Activated CD4-positive, alpha-beta T cell treated with anti-CD3 and anti-CD28 coated beads for 4 hours (primary cell): ENCODE results near the gene BICDL2.
"Not testable (repeated sequence)": the region's sequence is repeated elsewhere in the genome, so short reads cannot be mapped to it uniquely, and the experiment has no call there.

Source experiments
- DNase-seq, 2 donors: peaks; one replicate each; pipeline ENCODE4 v3.0.0-alpha.2; 2020

Gene BICDL2

DNA sequence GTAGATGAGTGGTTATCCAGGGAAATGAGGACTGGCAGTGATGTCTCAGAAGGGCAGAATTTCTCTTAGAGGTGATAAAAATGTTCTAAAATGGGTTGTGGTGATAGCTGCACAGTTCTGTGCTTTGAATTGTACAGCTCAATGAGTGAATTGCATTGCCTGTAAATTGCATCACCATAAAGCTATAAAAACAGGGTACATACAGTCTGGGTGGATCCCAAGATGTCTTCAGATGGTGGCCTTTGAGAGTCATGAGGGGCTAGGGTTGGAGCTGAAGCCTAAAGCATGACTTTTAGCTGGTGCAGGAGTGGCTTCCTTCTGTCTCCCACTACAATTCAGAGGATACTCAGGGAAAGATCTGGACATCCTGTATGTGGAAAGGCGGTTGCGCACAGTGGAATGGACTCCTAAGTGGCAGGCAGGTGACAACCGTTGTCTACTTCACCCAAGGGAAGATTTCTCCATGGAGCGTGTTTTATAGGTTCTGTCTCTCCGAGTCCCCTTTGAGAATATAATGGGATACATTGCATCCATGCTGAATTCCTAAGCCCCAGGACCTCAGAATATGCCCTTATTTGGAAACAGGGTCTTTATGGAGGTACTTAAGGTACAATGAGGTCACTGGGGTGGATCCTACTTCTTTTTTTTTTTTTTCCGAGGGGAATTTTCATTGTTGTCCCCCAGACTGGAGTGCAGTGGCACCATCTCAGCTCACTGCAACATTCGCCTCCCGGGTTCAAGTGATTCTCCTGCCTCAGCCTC, 27.1 kb upstream of the BICDL2 start:
- DNase-seq: no peak

DNA sequence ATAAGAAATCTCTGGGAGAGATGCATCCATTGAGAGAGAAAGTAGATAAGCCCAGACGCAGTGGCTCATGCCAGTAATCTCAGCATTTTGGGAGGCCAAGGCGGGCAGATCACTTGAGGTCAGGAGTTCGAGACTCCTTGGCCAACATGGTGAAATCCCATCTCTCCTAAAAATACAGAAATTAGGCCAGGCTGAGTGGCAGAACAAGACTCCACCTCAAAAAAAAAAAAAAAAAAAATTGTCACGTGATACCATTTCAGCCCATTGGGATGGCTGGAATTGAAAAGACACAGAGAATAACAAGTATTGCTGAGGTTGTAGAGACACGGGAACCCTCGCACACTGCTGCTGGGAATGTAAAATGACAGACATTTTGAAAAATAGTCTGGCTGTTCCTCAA, 25.8 kb upstream of the BICDL2 start:
- no peak for DNase-seq

DNA sequence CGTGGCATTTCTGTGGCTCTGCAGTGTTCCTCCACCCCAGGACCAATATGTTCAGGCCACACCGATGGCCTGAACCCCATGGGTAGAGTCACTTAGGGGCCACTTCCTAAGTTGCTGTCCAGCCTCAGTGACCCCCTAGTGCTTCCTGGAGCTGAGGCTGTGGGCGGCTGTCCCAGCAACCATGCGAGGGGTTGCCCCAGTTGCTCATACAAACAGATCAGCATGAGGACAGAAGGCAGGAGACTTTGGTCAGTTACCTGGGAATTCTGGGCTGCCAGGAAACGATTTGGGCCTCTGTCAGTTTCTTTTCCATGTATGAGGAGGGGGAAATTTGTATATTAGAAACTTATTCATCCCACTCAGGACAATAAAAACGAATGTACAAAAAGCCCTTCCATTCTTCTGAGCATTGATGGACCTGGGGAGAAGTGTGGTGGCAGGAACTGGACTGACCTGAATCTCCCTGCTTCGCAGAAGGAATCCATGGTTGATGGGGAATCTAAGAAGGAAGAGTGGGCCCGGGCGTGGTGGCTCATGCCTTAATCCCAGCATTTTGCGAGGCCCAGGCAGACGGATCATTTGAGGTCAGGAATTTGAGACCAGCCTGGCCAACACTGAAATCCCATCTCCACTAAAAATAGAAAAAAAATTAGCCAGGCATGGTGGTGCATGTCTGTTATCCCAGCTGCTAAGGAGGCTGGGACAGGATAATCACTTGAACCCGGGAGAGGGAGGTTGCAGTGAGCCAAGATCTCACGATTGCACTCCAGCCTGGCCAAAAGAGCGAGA, 23.8 kb upstream of the BICDL2 start:
- DNase-seq: no peak

DNA sequence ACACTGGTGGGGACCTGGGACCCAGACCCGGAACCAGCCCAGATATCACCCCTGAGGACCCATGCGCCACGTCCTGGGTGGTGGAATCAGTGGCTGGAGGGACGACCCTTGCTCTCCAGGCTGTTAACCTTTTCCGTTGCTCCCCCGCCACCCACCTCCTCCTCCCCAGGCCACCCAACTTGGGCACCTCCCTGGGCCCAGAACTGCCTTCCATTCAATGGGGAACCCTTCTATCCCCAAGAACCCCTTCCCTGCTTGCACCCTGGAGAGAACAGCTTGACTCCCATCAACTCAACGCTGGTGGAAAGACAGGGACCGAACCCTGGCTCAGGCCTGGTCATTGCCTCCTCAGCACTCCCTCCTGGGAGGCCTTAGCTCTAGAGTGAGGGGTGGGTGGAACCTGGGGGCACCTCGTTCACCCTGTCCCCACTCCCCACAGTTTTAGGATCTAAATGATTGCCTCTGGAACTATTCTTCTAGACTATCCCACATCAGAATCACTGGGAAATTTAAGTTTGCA, 23.0 kb upstream of the BICDL2 start:
- DNase-seq: no peak

DNA sequence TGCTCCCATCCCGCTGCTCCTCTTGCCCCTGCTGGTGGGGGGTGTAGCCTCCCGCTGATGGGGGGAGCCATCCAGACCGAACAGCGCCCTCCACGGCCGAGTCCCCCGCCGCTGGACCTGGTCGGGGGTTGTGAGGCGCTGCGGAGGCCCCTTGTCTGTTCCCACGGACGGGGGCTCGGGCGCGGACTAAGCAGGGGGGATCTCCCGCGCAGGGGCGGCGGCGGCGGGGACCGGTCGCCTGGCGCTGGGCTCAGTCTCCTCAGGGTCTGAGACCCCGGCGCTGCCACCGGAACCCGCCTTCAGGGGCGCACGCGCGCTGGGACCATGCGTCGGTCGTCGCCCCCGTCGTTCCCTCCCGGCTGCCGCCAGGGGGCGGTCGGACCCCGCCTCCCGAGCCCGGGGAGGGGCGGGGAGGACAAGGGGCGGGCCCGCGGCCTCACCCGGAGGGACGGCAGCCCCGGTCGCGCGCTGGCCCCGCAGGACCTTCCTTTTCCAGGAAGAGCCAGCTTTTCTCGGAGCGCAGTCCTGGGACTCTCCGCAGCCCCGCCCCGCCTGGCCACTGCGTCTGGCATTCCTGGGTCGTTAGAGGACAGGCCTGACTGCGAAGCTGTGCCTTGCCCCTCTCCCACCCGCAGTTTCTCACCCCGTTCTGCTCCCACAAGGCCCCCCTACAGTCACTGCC, 22.4 kb upstream of the BICDL2 start:
- DNase-seq: peak; percentile 84 to 86

DNA sequence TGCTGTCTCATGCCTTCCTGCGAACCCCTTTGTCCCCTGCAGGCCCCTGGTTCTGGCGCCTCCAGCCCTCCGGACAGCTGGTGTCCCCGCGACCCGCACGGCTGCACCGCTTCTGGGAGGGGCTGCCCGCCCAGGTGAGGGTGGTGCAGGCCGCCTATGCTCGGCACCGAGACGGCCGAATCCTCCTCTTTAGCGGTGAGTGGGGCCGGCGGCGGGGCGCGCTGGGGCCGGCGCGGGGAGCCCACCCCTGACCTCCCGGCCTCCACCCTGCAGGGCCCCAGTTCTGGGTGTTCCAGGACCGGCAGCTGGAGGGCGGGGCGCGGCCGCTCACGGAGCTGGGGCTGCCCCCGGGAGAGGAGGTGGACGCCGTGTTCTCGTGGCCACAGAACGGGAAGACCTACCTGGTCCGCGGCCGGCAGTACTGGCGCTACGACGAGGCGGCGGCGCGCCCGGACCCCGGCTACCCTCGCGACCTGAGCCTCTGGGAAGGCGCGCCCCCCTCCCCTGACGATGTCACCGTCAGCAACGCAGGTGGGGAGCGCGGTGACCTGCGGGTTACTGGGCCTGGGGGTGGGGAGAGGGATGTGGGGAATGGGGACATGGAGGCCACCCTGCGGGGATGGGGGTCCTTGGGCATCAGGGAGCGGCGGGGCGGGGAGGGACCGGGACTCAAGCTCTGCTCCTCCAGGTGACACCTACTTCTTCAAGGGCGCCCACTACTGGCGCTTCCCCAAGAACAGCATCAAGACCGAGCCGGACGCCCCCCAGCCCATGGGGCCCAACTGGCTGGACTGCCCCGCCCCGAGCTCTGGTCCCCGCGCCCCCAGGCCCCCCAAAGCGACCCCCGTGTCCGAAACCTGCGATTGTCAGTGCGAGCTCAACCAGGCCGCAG, 21.6 kb upstream of the BICDL2 start:
- DNase-seq: peak; percentile 55 to 57

DNA sequence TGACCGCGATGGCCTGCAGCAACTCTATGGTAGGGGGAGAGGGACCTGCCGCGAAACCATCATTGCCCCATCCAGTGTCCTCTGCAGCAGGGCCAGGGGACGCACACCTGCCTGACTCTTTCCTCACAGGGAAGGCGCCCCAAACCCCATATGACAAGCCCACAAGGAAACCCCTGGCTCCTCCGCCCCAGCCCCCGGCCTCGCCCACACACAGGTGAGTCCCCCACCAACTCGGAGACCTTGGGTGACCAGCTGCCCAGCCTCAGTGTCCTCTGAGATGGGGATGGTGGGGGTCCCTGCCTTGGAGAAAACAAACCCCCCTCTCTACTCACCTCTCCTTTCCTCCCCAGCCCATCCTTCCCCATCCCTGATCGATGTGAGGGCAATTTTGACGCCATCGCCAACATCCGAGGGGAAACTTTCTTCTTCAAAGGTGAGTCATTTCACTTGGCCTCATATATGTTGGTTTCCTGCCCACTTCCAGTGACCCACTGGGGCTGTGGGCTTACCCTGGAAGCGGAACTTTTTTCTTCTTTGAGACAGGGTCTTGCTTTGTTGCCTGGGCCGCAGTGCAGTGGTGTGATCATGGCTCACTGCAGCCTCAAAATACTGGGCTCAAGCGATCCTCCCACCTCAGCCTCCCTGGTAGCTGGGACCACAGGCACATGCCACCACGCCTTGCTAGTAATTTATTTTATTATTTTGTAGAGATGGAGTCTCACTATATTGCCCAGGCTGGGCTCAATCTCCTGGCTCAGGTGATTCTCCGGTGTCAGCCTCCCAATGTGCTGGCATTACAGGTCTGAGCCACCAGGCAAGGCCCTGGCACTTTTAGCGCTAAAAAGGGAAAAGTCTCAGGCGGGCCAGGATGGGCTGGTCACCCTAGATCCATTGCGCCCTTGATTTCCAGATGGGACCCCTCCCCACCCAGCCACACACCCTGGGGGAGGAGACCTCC, 20.7 kb upstream of the BICDL2 start:
- DNase-seq: no peak

DNA sequence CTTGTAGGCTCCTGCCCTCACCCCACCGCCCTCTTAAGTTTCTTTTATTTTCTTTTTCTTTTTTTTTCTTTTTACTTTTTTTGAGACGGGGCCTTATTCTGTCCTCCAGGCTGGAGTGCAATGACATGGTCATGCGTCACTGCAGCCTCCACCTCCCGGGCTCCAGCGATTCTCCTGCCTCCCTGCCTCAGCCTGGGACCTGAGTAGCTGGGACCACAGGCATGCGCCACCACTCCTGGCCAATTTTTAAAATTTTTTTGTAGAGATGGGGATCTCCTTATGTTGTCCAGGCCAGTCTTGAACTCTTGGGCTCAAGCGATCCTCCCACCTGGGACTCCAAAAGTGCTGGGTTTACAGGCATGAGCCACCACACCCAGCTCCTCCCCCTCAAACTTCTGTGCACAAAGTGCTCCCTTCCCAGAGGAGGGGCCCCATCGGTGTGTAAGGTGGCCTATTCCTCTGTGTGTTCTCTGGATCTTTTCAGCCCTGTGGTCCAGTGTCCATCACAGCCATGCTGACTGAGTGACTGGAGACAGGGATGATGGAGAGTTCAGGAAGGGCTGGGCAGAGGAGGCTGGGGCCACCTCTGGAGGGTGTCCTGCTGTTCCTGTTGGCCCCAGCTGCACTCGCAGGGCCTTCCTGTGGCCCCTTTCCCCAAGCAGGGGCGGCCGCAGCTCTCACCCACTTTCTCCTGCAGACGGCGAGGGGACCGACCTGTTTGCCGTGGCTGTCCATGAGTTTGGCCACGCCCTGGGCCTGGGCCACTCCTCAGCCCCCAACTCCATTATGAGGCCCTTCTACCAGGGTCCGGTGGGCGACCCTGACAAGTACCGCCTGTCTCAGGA, 19.8 kb upstream of the BICDL2 start:
- DNase-seq: no peak

DNA sequence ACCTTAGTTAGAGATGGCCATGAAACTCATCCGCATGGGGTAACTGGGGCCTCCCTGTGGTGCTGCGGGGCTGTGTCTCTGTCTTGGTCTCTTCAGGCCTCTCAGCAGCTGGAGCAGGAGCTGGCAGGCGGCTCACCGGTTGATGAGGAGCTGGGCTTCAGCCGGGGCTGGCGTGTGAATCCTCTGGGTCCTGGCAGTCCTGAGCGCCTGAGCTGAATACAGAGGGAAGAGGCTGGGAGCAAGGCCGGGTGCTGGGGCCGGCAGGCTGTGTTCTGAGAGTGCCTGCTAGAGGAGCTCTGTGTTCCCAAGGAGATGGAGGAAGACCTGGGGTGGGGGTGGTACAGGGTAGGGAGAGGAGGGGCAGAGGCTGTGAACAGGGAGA, 19.0 kb upstream of the BICDL2 start:
- not testable (repeated sequence) for DNase-seq

DNA sequence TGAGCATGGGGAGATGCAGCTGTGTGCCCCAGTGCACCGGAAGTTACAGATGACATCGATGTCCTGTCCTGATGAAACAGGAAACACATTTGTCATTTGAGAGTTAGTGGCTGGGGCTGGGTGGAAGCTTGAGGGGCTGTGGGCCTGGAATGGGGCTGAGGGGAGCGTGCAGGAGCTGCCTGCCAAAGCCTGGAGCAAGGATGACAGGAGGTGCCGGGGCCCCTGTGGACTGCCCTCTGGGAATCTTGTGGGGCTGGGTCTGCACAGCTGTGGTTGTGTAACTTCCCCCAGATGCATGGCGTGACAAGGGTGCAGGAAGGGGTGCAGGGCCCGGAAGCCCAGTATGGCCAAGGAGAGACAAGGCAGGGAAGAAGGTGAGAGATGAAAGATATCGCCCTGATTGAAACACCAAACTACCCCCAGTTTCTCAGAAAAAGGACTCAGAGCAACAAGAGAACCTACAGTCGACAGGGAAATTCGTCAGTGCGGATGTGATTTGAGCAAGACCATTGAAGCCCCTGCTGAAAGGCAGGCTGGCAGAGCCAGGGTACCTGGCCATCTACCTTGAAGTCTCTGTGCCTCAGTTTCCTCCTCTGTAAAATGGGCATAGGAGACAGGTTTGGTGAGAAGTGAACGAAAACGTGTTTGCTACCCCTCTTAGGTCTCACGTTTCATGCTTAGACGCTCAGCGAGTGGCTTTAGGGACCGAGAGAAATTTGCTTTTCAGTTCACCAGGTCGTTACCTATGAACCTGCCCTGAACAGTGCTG, 18.4 kb upstream of the BICDL2 start:
- no peak for DNase-seq

DNA sequence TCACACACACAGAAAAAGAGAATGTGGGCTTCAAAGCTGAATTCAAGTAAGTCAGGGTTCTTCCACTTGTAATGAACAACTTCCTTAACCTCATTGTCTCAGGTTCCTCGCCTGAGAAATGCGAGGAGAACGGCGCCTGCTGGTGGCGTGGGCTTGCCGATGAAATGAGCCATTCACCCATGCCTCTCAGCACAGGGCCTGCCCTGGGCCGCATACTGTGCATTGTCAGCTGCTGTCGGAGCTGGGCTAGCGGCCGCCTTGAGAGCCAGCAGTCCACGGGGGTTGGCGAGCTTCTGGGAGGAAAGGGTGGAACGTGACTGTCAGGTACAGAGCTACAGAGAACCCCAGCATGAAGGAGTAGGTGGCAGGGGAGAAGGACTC, 16.6 kb upstream of the BICDL2 start:
- DNase-seq: not testable (repeated sequence)

DNA sequence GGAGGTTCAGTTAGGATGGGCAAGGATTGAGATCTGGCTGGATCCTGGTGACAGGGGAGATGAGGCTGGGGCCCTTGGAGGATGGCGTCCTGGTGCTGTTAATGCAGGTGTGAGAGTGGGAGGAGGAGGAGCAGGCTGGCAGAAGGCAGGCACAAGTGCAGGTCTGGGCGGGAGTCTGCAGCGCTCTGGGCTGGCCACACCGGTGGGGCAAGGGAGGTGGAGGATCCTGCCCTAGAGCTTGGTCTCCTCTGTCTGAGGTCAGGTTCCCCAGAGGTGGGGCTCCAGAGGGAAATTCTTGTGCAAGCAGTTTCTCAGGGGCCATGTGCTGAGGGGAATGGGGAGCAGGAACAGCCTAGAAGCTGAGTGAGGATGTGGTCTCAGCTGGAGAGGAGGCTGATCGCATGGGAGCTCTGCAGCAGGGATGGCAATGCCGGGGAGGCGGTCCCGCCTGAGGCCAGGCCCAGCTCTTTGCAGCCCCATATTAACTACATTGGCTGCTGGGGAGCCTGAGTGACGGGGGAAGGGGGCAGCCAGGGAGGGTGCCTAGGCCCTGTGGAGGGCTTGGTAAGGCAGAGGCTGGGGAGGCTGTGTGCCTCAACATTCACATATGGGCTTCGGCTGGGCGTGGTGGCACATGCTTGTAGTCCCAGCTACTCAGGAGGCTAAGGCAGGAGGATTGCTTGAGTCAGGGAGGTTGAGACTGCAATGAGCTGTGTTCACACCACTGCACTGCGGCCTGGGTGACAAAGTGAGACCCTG, 16.0 kb upstream of the BICDL2 start:
- not testable (repeated sequence) for DNase-seq

DNA sequence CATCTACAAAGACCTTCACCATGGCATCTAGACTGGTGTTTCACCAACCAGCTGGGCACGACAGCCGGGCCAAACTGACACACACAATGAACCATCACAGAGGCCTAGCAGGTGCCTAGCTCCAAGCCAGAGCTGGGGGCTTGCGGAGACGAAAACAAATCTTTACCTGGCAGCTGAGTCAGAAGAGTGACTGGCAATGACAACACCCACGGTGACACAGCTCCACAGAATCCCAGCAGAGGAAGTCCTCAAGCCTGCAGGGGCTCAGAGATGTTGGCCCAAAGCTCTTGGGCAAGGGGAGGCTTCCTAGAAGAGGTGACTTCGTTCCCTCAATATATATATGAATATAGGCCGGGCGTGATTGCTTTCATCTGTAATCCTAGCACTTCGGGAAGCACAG, 14.8 kb upstream of the BICDL2 start:
- no peak for DNase-seq

DNA sequence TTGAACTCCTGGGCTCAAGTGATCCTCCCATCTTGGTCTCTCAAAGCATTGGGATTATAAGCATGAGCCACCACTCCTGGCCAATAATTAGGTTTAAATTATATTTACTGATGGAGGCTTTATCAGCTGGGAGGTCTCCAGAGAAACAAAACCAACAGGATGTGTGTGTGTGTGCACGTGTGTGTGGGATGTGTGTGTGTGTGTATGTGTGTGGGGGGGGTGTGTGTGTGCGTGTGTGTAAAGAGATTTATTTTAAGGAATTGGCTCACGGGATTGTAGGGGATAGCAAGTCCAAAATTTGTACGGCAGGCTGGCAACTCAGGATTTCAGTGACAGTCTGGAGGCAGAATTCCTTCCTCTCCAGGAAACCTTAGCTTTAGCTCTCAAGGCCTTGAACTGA, 14.3 kb upstream of the BICDL2 start:
- no peak for DNase-seq

DNA sequence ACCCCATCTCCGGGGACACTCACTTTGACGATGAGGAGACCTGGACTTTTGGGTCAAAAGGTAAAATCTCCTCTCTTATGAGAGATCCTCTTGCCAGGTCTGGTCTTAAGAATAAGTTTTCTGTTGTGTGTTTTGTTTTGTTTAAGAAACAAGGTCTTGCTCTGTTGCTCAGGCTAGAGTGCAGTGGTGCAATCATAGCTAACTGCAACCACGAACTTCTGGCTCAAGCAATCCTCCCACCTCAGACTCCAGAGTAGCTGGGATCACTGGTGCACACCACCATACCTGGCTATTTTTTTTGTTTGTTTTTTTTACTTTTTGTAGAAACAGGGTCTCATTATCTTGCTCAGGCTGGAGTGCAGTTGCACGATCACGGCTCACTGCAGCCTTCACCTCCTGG, 13.7 kb upstream of the BICDL2 start:
- no peak for DNase-seq

DNA sequence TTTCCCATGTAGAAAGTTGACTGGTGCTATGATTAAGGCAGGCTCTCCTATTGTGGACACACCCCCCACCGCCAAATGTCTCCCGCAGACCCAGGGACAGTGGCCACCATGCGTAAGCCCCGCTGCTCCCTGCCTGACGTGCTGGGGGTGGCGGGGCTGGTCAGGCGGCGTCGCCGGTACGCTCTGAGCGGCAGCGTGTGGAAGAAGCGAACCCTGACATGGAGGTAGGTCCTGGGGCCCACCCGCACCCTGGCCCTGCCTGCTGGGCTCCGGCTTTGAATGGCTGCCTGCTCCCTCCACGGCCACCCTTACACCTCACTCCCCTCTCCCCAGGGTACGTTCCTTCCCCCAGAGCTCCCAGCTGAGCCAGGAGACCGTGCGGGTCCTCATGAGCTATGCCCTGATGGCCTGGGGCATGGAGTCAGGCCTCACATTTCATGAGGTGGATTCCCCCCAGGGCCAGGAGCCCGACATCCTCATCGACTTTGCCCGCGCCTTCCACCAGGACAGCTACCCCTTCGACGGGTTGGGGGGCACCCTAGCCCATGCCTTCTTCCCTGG, 13.3 kb upstream of the BICDL2 start:
- no peak for DNase-seq

DNA sequence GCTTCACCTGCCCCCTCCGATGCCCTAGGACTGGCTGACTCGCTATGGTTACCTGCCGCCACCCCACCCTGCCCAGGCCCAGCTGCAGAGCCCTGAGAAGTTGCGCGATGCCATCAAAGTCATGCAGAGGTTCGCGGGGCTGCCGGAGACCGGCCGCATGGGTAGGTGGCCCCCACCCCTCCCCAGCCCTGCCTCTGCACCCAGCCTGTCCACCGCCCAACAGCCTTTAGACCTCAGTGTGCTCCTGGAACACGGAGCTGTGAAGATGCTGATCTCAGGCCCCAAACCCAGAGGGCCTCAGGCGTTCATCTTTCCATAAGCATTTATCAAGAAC, 10.6 kb upstream of the BICDL2 start:
- DNase-seq: no peak

DNA sequence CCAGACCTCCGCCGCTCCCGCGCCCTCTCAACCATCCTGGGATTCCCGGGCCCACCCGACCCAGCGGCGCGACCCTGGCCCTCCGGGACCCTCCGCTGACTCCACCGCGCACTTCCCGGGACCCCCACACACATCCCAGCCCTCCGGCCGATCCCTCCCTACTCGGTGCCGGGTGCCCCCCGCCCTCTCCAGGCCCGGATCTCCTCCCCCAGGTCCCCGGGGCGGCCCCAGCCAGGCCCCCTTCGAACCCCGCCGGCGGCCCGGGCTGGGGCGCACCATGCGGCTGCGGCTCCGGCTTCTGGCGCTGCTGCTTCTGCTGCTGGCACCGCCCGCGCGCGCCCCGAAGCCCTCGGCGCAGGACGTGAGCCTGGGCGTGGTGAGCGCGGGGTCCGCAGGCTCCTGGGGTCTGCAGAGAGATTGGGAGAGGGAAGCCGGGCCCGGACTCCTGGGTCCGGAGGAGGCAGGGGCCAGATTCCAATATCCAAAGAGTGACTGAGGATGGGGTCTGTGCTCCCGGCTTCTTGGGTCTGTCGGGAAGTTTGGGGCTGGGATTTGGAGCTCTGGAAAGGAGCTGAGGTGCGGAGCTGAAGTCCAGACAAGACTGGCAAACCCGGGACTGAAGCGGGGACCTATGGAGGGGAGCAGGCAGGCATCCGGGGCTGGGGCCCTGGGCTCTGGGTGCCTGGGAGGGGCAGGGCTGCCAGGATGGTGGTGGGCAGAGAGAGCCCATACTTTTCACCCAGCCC, 10.1 kb upstream of the BICDL2 start:
- DNase-seq: no peak
